Middle frontal gyrus (tissue), 1 donor: ENCODE results near the gene CENPT.

ENCODE experiments used
- DNase-seq: peaks from one replicate; pipeline ENCODE4 v3.0.0-alpha.2; 2015; ENCODE audit warnings: low spot score; ENCODE audit errors: extremely low spot score

CENPT gene

DNA sequence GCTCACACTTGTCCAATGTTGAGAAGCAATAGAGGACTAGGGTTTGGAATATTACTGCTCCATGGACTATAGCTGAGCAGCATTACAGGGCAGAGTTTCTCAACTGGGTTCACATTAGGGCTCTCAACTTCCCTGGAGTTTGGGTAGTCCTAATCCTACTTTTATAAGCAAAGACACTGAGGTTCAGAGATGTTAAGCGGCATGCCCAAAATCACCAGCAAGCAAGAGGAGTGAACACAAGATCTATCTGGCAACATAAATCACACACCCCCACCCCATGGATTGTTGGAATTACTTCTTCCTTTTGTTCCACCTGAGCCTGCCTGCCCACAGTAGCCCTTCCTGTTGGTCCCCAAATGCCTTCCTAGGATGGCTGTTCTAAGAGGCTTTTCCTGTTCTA, 35.6 kb downstream of the CENPT start:
- DNase-seq, result no peak

DNA sequence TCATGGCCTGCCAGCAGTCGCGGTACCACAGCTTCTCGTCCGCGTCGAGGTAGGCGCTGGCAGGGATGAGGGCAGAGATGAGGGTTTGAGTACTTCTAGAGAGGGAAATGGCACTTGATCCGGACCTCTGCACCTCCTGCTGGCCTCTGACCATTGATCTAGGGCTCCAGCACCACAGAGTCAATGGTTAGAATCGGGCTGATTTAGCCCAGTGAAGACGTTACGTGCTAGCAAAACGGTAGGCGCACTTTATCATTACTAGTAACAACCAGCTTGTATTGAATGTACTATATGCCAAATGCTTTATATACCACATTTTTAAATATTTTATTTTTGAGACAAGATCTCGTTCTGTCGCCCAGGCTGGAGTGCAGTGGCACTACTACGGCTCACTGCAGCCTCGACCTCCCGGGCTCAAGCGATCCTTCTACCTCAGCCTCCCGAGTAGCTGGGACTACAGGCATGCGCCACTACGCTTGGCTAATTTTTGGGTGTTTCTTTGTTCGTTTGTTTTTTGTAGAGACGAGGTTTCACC, 40.3 kb downstream of the CENPT start:
- DNase-seq, result no peak

DNA sequence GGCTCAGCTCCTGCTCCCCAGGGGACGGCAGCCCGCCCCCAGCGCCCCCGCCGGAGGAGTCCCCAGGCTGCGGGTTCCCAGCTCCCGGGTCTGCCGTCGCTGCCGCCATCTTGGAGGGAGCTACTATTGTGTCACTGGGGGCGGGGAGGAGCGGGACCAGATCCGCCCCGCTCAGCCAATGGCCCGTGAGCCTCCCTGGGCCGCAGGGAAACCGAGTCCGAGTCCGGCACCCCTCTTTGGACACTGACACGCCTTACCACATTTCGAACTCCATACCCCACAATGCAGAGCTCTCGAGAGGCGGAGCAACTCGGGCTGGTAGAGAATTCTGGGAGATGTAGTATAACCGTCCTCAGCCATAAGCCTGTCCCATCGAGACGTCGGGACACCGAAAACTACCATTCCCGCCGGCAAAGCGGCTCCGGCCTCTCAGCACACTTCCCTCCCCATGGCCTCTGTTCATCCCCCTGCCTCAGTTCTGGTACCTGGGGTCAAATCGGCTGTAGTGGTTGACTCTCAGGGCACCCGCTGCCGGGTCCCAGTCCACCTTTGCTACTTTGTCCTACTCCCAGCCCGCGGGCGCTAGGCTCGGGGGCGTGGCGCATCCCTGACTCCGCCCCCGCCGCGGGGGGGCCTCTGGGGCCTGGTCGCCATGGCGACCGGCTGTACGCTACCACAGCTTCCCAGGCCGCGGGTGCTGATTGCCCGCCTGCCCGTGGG, 40.9 kb downstream of the CENPT start, which contains the start of the genes RANBP10 and TSNAXIP1:
Gene RANBP10 (minus strand): TSS at position 133 of the 720 bp plus-strand sequence. CDS start 24 bp downstream, at position 109.
Gene TSNAXIP1 (plus strand): TSS at position 462 of the 720 bp plus-strand sequence. CDS start 261 bp downstream, outside the sequence.
- DNase-seq, result peak; percentile 97

DNA sequence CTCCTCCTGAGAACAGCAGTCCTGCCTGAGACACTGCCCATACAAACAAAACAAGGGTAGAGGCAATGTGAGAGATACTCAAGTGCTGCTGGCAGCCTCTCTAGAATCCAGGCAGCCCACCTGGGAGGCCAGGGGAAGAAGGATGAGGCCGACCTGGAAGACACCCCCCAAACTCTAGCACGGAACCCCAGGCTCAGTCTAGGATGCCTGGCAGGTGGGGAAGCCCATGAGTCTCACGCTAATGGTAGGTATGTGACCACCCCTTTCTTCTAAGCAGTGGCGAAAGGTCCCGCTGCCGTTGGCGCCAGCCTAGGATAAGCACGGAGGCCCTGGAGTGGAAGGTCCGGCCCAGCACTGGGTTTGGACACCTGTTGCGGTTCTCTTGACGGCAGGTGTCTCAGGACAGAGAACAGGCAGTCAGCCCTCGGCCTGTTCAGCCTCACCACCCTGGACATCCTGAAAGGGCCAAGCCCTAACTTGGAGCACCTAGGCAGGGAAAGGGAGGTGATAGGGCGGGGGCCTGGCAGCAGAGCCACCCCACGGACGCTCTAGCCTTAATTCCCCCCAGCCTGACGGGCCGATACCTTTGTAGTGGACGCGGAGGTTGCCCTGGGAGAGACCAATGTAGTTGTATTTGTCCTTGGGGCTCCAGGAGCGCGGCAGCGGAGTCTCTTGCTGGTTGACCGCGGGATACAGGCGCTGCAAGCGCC, 41.6 kb downstream of the CENPT start:
- DNase-seq, result no peak

DNA sequence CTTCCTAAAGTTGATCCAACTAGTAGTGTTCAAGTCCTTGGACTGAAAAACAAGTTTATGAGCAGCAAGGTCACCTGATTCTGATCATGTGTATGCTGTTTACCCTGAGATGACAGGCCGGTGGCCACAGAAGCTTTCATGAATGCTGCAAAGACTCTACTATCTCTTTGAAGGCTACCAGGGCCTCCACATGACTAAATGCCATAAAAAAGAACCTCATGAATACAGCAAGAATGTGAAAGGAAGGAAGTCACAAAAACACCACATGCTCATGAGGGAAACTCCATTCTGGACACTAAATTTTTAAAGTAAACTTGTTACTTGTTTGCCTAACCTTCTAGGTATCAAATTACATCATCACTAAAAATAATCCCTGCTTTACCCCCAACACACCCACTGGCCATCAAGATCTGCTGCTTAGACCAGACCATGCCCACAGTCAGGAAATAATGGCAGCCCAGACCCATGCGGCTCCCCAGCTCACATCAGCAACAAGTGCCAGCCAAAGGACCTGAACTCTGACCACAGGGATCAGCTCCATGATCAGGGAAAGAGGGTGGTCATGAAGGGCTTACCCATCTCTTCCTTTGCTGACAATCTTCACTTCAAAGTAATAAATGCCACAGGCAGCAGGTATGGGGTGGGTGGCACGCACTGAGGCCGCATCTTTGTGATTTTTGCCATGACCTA, 42.5 kb downstream of the CENPT start:
- DNase-seq, result no peak

DNA sequence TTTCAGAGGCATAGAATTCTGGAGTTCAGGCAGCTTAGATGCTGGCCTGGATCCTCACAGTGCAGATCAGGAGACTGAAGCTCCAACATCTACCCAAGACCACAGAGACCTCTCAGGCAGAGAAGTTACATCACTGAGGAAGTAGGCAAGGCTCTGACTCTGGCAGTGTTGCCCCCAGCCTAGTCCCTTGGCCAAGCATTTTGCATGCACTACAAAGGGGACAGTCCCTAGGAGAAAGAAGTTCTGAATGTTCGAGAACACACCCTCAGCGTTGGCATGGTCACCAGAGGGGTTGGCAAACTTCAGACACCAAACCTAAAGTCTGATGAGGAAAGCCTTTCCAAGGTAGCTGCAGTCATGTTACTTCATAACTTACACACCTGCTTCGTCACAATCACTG, 43.6 kb downstream of the CENPT start:
- DNase-seq, result no peak

DNA sequence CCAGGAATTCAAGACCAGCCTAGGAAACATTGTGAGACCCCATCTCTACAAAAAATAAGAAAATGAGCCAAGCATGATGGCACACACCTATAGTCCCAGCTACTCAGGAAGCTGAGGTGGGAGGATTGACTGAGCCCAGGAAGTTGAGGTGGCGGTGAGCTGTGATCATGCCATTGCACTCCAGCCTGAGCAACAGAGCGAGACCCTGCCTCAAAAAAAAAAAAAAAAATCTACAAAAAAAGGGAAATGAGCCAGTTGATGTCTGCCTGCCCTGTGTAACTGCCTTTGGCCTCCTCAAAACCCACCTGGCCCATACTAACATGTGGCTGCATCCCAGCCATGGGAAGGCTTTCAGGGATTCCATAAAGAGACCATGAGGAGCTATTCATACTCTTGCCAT, 45.6 kb downstream of the CENPT start:
- DNase-seq, result no peak

DNA sequence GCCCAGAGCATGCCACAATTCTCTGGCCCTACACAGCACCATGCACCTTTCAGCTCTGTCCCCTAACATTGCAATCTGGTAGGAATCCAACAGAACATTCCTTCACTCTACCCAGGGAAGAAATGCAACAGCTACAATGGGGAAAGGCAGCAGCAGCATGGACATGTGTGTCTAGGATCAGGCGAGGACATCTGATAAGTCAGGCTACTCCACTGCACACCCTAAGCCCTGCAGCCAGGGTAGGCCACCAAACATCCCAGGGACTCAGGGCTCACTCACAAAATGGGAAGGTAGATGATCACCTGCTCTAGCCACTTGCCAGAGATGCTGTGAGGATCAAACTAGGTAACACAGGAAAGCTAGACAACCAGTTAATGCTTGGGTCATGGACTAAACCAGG, 46.3 kb downstream of the CENPT start:
- DNase-seq, result no peak

DNA sequence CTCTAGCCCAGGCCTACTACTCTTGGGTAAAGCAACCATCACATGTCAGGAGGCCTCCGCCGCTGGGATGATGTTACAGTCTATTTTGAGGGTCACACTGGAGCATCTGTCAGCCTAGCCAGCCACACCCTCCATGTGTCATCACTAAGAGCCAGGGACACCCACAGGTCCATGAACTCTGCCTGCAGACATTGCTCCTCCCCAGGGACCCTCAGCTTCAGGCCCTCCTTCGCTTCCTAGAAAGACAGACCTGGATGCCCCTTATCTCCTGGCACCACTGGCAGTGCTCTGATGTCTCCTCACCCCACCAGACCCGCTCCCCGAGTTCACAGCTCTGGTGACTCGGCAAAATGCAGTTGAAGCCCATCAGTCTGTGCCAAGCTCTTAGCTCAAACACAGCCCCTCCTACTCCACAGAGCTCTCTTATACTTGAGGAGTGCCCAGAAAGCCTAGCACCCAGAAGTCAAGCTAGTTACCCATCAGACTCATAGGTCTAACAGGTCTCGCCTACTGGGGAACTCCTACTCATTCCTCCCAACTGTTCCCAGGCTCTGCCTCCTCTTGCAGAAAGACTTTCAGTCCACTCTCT, 47.1 kb downstream of the CENPT start:
- no peak for DNase-seq

DNA sequence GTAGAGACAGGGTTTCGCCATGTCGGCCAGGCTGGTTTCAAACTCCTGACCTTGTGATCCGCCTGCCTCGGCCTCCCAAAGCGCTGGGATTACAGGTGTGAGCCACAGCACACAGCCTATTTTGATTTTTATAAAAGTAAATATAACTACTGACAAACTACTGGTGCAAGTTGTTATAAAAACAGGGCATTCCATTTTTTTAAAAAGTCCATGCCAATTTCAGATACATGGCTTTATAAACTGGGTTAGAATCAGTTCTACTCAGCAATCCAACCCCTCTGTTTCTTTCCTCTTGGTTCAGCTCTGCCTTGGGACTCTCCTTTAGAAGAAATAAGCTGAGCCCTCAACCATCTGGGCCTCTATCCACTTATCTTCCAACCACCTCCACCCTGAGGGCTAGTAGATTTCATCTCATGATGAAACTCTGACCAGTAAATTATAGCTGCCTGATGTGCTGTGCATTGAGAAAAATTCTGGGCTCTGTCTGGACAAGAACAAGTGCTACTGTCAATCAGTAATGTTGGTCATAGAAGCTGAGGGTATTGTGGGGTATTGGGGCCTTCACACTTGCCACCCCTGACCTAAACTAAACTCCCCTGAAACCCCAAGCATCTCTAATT, 51.3 kb downstream of the CENPT start:
- DNase-seq, result no peak

DNA sequence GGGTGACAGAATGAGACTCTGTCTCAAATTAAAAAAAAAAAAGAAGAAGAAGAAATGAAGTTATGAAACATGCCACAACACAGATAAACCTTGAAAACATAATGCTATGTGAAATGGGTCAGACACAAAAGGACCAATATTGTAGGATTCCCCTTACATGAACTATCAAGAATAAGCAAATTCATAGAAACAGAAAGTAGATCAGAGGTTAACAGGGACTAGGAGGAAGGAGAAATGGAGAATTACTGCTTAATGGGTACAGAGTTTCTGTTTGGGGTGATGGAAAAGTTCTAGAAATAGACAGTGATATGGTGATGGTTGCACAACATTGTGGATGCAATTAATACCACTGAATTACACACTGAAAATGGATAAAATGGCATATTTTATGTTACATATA, 57.4 kb downstream of the CENPT start:
- DNase-seq, result no peak

DNA sequence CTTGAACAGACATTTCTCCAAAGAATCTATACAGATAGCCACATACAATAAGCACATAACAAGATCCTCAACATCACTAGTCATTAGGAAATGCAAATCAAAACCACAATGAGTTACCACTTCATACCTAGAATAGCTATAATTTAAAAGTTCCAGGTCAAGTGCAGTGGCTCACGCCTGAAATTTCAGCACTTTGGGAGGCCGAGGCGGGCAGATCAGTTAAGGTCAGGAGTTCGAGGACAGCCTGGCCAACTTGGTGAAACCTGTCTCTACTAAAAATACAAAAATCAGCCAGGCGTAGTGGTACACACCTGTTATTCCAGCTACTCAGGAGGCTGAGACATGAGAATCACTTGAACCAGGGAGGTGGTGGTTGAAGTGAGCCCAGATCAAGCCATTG, 61.0 kb downstream of the CENPT start:
- no peak for DNase-seq

DNA sequence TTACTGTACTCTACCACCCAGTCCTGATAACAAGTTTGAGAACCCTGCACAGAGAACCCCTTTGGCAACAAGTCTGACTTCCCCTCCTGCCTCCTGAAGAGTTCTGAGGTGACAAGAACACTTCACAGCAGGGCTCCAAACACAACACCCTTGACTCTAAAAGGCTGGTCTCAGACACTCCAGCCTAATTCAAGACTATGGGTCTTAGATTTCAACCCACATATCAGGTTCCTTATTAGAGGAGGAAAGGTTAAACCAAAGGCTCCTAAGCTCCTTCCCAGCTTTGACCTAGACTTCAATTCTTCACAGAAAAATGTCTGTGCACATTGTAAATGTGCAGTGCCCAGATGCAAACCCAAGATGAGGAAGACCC, 64.2 kb downstream of the CENPT start:
- DNase-seq, result no peak

DNA sequence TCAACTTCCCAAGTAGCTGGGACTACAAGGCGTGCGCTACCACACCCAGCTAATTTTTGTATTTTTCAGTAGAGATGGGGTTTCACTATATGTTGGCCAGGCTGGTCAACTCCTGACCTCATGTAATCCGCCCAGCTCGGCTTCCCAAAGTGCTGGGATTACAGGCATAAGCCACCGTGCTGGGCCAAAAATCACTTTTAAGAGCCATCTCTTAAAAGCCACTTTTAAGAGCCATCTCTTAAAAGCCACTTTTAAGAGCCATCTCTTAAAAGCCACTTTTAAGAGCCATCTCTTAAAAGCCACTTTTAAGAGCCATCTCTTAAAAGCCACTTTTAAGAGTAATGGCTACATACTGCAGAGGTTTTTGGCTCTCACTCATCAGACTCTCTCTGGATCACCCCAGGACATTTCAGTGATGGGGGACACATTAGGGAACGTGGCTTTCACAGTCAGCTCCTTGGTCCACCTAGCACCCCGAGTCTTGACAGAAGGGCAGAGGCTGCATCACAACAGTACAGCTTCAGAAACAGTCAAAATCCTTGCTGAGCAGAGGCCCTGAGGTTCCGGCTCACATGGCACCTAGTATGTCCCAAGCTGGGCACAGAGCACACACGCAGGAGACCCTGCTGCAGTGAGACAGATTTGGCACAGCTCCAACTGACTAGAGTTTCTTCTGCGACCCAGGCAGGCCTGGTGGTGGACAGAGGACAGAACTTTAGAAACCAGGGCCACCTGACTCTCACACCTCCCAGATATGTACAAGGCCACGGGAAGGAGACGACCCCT, 64.7 kb downstream of the CENPT start:
- no peak for DNase-seq

DNA sequence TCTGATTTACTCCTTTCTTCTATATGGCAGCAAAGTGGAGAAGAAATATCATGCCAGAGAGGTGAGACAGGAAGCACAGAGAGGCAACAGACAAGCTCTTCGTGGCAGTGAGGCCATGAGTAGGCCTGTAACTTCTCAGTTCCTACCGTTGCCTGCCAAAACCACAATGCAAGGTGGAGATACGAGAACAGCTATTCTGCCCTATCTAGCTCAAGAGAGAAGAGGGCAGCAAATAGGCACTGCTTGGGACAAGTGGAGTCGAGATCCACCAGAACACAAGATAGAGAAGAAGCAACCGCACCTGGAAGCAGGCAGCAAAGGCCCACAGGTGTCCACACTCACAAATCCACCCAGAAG, 66.0 kb downstream of the CENPT start:
- no peak for DNase-seq

DNA sequence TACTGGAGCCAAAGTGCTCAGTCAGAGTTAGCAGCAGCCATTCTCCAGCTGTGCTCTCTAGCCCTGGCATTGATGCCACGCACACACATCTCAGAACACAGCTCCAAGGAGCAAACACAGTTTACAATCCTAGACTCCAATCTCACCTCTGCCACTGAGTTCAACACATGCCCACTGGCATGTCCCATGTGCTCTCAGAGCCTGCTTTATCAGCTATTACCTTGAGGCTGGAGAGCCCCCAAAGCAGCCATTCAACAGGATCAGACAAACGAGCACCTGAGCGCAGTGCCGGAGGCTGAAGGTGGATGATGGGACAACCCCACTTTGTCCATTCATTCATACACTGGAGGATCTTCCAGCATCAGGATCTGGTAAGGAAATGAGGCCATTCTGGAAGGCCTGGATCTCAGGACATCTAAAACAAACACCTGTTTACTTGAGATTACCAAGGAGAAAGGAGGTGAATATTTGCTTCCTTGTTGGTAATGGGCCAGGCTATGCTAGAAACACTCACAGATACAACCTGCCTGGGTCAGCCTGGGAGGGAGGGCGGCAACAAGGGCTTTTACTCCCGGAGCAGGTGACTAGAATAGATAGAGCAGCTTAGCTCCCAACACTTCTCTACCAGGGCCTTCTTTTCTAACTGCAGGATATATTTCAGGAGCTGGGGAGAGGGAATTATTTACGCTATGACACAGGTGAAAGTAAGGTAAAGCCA, 66.5 kb downstream of the CENPT start:
- no peak for DNase-seq

DNA sequence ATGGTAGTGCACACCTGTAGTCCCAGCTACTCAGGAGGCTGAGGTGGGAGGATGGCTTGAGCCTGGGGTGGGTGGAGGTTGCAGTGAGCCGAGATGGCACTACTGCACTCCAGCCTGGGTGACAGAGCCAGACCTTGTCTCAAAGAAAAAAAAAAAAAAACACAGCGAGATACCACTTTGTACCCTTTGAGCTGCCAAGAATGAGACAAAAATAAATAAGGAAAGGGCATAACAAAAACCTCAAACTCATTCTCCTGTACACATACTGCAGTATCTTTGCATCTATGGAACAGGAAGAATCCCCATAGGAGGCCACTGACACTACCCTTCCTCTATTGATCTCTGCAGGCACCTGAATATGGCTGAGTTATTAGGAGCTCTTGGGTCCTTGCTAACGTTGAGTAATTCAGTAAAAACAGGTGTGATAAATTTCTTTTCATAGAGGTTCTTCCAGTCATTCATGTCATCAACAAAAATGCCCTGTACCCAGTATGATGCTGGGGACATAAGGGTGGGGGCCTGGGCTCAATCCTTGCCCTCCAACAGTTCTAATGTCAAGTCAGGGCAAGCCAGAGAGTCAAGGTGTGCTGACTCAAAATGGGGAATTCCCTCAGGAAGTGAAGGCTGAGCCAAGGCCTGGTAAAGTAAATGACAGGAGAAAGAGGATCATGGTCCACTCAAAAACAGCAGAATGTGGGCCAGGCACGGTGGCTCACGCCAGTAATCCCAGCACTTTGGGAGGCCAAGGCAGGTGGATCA, 68.1 kb downstream of the CENPT start:
- no peak for DNase-seq
